ENCODE results near the gene ACVR1C.
"Not testable (repeated sequence)": the region's sequence is repeated elsewhere in the genome, so short reads cannot be mapped to it uniquely, and the experiment has no call there.

Gene ACVR1C

GRCh38 chr2:157572725-157573124 is 55.9 kb downstream of the ACVR1C start:
- no peak for DNase-seq (ENCODE audit: low read depth)

DNA sequence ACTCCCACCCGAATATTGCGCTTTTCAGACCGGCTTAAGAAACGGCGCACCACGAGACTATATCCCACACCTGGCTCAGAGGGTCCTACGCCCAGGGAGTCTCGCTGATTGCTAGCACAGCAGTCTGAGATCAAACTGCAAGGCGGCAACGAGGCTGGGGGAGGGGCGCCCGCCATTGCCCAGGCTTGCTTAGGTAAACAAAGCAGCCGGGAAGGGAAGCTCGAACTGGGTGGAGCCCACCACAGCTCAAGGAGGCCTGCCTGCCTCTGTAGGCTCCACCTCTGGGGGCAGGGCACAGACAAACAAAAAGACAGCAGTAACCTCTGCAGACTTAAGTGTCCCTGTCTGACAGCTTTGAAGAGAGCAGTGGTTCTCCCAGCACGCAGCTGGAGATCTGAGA is 62.0 kb downstream of the ACVR1C start:
- not testable (repeated sequence) for DNase-seq (ENCODE audit: low read depth)

- not testable (repeated sequence) for DNase-seq (ENCODE audit: low read depth)
Observed at GRCh38 chr2:157566113-157566512, 62.6 kb downstream of the ACVR1C start.

DNA sequence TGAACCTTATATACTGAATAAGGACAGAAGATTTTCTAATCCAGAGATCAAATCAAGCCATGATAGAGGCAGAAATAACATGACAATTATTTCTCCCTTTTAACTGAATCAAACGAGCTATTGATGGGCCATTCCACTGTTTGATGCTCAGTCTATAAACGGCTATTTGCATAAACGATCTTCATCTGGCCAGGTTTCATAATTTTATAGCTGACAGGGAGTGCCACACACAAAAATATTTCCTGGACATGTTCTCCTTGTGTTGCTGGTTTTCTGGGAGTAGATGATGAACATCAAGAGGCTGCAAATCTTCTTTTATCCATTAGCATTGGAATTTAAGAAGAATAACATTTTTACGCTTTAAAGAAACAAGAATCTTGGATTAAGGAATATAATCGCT is 63.1 kb downstream of the ACVR1C start:
- no peak for DNase-seq (ENCODE audit: low read depth)

DNA sequence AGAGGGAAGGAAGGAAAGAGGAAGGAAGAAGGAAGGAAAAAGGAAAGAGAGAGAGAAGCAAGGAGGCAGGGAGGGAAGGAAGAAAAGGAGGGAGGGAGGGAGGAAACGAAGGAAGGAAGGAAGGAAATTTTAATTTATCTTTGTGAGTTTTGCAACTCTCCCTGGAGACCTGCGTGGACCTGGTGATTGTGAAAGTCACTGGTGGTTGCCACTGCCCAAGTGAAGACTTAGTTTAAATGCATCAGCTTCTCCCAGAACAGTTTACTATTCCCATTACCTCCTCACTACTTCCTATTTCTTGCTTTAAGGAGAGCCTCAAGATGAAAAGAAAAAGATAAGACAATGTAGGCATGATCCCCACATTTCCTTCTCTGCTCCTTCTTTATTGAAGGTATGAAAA is 68.8 kb downstream of the ACVR1C start:
- DNase-seq (ENCODE audit: low read depth), result no peak

GRCh38 chr2:157559461-157559860 is 69.2 kb downstream of the ACVR1C start:
- no peak for DNase-seq (ENCODE audit: low read depth)

- DNase-seq (ENCODE audit: low read depth), result no peak
Observed at GRCh38 chr2:157559061-157559460, 69.6 kb downstream of the ACVR1C start.

GRCh38 chr2:157557770-157558169 is 70.9 kb downstream of the ACVR1C start:
- no peak for DNase-seq (ENCODE audit: low read depth)

DNA sequence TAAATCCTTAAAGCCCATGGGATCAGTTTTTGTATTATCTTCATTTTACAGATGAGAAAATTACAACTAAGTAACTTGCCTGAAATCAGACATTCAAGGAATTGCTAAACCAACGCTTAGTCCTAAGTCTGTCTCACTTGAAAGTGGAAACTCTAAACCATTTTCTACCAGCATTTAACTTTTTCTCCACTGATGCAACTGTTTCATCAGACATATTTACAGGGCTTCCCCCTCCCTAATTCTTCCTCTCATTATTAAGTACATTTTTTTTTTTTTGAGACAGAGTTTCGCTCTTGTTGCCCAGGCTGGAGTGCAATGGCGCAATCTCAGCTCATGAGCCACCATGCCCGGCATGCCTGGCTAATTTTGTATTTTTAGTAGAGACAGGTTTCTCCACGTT is 88.6 kb downstream of the ACVR1C start:
- no peak for DNase-seq (ENCODE audit: low read depth)

GRCh38 chr2:157538064-157538463 is 90.6 kb downstream of the ACVR1C start:
- no peak for DNase-seq (ENCODE audit: low read depth)

DNA sequence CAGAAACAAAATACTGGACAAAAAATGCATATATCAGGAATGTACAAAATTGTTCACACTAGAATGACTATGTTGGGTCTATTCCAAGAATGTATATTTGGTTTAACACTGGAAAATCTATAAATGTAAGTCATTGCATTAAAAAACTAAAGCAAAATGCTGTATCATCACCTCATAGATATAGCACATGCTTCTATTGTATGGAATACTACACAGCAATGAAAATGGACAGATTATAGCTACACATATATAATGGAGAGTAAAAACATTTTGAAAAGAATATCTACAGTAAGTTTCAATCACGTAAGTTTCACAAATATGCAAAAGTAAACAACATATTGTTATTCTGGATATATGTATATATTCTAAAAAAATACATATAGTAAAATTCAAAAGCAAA is 91.8 kb downstream of the ACVR1C start:
- DNase-seq (ENCODE audit: low read depth), result no peak

- no peak for DNase-seq (ENCODE audit: low read depth)
Observed at GRCh38 chr2:157528963-157529751, 99.5 kb downstream of the ACVR1C start.

- no peak for DNase-seq (ENCODE audit: low read depth)
Observed at GRCh38 chr2:157526070-157526469, 102.6 kb downstream of the ACVR1C start.

GRCh38 chr2:157523270-157524247 is 105.1 kb downstream of the ACVR1C start:
- no peak for DNase-seq (ENCODE audit: low read depth)

DNA sequence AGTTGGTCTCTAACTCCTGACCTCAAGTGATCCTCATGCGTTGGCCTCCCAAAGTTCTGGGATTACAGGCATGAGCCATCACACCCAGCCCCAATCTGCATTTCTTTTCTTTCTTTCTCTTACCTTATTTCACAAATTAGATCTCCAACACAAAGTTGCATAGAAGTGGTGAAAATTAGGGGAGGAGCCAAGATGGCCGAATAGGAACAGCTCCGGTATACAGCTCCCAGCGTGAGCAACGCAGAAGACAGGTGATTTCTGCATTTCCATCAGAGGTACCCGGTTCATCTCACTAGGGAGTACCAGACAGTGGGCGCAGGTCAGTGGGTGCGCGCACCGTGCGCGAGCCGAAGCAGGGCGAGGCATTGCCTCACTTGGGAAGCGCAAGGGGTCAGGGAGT is 113.7 kb downstream of the ACVR1C start:
- DNase-seq (ENCODE audit: low read depth), result not testable (repeated sequence)

GRCh38 chr2:157509744-157510143 is 118.9 kb downstream of the ACVR1C start:
- no peak for DNase-seq (ENCODE audit: low read depth)

DNA sequence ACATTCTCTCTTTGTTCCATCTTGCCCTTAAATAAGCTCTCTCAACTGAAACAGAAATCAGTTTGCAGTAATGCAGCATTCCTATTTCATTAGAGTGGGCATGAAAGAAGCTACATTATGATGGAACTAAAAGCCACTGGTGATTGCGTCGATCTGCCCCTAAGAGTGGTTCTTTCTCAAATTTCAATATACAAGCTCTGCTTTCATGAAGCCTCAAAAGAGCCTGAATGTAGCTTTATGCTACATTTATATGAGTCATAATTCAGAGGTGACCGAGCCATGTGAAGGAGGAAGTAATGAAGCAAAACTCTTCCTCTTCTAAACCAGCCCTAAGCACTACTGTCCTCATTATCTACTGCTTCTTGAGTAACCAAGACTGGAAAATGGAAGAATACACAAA is 120.0 kb downstream of the ACVR1C start:
- DNase-seq (ENCODE audit: low read depth), result no peak

- no peak for DNase-seq (ENCODE audit: low read depth)
Observed at GRCh38 chr2:157506586-157506985, 122.1 kb downstream of the ACVR1C start.

- DNase-seq (ENCODE audit: low read depth), result no peak
Observed at GRCh38 chr2:157504623-157505022, 124.0 kb downstream of the ACVR1C start.

- no peak for DNase-seq (ENCODE audit: low read depth)
Observed at GRCh38 chr2:157501026-157501425, 127.6 kb downstream of the ACVR1C start.

GRCh38 chr2:157500334-157500733 is 128.3 kb downstream of the ACVR1C start:
- DNase-seq (ENCODE audit: low read depth), result no peak

DNA sequence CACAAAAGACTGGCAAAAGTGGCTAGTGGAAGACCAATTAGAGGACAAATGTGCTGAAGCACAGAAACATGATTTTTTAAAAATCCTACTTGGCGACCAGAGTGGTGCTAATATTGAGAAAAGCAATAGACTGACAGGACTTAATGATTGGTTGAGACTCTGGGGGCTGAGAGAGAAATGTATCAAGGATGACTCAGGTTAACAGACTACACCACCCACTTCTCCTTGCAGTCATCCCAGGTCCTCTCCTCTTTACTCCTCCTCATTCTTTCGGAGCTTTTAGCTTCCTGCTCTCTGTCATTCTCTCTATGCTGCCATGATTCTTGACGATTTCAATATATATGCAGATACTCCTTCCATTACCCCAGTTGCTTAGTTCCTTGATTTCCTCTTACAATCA is 130.2 kb downstream of the ACVR1C start:
- DNase-seq (ENCODE audit: low read depth), result no peak
